ENCODE measurements around the gene GLCE.

The GLCE gene

DNA sequence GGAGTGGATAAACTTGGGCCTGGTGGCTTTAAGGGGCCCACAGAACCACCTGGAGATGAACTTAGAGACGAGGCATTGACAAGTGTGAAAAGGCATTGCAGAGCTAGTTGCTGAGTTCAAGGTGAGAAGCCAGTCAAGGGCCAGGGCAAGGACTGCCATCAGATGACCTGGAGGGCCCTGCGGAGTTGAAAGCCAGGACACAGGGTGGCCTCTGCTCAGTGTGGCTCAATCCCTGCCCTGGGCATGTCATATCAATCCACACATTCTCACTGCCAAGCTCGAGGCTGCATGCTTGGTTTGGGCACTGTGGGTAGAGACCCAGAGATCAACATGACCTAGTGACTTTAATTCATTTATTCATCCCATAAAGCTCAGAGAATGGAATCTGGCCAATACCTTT lies 147.5 kb downstream of the GLCE start:
- TF ChIP-seq GATA2 (IDR thresholded peaks at IDR 0.05; ENCODE audit: low read depth, low read length) (no peak), GATA3 (IDR thresholded peaks at IDR 0.05; ENCODE audit: low read depth, low read length) (no peak)

DNA sequence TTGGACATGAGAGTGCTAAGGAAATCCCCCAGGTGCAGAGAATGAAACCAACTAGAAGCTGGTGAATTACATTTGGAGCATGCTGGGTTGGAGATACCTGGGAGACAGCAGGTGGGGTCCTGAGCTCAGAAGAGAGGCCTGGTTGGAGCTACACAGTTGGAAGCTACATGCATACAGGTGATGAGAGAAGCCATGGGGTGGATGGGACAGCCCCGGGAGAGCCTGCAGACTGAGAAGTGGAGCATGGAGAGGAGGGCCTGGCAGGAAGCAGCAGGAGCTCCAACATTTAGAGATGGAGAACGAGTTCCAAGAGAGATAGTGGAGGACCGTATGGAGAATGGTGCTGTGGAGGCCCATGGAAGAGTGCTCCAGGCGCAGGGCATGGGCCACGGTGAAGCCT lies 148.5 kb downstream of the GLCE start:
- TF ChIP-seq GATA3 (IDR thresholded peaks at IDR 0.05; ENCODE audit: low read depth, low read length) (no peak), GATA2 (IDR thresholded peaks at IDR 0.05; ENCODE audit: low read depth, low read length) (no peak)

DNA sequence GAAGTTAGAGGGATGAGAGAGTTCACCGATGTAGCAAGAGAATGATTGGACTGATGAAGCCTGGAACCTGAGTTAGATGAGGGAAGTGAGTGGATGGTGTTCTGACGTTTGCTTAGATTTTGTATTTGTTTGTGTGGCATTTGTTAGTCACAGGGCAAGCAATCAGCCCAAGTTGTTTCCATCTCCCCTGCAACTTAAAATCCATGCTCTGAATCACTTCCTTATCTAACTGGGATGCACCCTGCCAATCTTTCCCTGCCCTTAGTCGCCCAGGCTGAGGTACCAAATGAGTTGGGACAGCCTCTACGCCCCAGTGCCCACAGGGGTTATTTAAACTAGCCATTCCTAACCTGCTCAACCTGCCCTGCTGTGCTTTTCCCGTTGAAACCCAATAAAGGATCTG lies 150.9 kb downstream of the GLCE start:
- TF ChIP-seq GATA2 (IDR thresholded peaks at IDR 0.05; ENCODE audit: low read depth, low read length) (no peak), GATA3 (IDR thresholded peaks at IDR 0.05; ENCODE audit: low read depth, low read length) (no peak)

- TF ChIP-seq GATA2 (IDR thresholded peaks at IDR 0.05; ENCODE audit: low read depth, low read length) (no peak), GATA3 (IDR thresholded peaks at IDR 0.05; ENCODE audit: low read depth, low read length) (no peak)
Measured at GRCh38 chr15:69313432-69314000, 153.1 kb downstream of the GLCE start.

DNA sequence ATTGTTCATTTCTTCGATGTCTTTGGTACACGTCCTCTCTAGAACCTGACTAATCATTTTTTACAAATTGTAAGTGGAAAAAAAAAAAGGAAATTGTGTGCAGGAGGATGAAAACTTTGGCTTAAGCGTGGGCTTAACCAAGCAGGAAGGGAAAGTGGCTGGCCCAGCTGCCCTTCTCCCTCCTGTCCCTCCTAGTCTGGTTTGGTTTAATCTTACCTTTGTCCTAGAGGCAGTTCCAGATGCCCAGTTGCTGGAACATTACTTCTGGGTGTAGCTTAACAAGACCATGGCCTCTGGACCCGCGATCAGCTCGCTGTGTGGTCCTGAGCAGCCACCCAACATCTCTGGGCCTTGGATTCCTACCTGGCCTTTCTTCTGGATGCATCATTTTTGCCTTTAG lies 153.7 kb downstream of the GLCE start:
- TF ChIP-seq GATA3 (IDR thresholded peaks at IDR 0.05; ENCODE audit: low read depth, low read length) = no peak
- no peak for TF ChIP-seq GATA2 (IDR thresholded peaks at IDR 0.05; ENCODE audit: low read depth, low read length)

- TF ChIP-seq GATA3 (IDR thresholded peaks at IDR 0.05; ENCODE audit: low read depth, low read length) = no peak
- TF ChIP-seq GATA2 (IDR thresholded peaks at IDR 0.05; ENCODE audit: low read depth, low read length) = no peak
Measured at GRCh38 chr15:69314736-69315135, 154.3 kb downstream of the GLCE start.

DNA sequence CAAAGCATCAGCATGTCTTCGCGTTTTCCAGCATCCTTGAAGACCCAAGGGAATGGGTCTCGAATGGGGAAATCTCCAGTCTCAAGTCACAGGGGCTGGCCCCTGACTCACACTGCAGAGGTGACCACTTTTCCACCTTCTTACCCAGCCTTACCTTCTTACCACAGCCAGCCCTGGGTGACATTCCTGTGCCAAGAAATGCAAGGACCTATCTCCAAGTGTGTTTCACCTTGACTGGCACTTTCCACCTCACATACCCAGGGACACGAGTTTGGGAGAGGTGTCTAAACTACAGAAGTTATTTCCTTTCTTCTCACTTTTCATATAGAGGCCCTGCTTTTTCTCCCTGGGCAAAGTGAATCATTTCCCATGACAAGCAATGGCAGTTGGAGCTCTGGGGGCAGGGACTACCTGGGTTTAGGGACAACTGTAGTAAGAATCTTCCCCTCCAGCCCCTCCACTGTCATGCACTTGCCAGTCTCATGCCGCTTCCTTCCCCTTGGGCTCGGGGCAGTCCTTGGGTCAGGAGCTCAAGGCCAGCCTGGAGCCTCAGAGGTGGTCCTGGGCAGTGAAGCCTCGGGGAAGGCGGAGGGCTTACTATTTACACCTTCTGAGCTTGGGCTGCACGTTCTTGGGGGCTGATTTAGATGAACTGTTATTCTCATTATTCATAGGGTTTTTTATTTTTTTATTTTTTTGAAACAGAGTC lies 155.1 kb downstream of the GLCE start:
- TF ChIP-seq GATA2 (IDR thresholded peaks at IDR 0.05; ENCODE audit: low read depth, low read length) (no peak), GATA3 (IDR thresholded peaks at IDR 0.05; ENCODE audit: low read depth, low read length) (no peak)

DNA sequence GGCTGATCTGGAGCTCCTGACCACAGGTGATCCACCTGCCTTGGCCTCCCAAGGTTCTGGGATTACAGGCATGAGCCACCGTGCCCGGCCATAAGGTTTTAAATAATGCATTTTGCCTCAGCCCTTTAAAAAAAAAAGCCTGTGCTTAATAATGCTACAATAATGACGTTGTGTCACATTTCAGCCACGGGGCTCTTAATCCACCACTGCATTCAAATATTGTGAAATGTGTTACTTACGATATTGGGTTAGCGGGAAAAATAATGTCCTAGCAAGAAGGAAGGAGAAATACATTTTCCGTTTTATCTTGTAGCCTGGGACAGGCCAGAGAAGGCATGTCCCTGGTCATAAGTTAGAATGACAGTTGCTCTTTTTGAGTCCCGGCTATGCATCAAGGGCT lies 155.9 kb downstream of the GLCE start:
- TF ChIP-seq GATA3 (IDR thresholded peaks at IDR 0.05; ENCODE audit: low read depth, low read length) (no peak), GATA2 (IDR thresholded peaks at IDR 0.05; ENCODE audit: low read depth, low read length) (no peak)

GRCh38 chr15:69317392-69317841 lies 157.0 kb downstream of the GLCE start:
- no peak for TF ChIP-seq GATA3 (IDR thresholded peaks at IDR 0.05; ENCODE audit: low read depth, low read length)
- no peak for TF ChIP-seq GATA2 (IDR thresholded peaks at IDR 0.05; ENCODE audit: low read depth, low read length)

DNA sequence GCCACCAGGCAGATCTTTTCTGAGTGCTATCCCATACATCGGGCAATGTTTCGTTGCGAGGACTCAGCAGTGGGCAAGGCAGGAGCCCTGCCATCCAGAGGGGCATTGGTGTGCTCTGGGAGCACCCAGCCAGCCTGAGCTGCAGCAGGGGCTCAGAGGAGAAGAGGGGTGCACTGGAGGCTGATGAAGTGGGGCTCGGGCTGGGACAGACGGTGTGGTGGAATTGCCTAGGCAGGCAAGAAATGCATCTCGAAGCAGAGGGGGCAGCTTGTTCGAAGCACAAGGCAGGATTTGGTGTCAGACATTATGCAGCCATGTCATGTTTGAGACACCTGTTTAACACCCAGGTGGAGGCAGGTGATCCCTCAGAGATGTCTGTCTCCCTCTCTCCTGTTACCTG lies 157.6 kb downstream of the GLCE start:
- TF ChIP-seq GATA3 (IDR thresholded peaks at IDR 0.05; ENCODE audit: low read depth, low read length) = no peak
- TF ChIP-seq GATA2 (IDR thresholded peaks at IDR 0.05; ENCODE audit: low read depth, low read length) = no peak

DNA sequence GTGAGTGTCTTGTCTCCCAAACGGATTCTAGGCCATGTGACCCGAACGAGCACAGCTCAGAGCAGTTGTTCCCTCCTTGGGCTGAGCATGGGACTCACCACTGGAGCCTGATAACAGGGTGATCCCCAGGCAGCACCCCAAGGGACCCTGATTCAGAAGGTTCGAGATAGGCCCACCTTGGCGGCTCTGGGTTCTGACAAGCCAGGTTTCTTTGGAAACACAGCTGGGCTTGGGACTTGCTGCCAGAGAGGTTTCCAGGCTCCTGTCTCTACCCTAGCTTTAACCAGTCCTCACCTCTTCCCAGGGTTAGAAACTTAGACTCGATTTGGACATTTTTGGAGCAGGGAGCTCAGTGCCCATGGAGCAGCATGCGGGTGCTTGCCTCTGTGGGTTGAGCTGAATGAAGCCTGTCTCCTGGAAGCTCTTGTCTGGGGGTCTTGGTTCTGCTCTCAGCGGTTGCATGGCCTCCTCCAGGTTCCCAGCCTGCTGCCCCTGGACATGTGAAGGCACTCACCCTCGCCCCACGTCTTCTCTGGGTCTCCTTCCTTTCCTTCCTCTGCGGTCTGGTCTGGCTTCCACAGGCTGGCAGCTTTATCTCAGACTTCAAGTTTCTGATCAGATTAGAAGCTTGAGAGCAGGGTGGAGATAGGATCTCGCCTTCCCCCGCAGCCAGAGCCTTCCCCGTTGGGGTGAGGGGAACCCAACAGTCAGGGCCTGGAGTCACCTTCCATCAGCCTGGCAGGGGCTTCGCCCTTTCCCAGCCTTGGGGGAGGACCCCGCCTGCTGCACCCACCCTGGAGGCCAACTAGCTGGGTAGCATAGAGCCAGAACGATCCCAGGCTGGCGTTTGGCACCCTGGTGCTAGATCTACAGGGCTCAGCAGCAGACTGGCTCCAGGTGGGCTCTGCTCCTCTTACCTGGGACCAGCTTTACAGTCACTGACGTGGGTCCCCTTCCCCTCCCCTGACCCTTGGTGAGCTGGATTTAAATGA lies 159.2 kb downstream of the GLCE start:
- peak; percentile 92 for TF ChIP-seq GATA2 (IDR thresholded peaks at IDR 0.05; ENCODE audit: low read depth, low read length)
- TF ChIP-seq GATA3 (IDR thresholded peaks at IDR 0.05; ENCODE audit: low read depth, low read length) = no peak

GRCh38 chr15:69320977-69321554 lies 160.6 kb downstream of the GLCE start:
- TF ChIP-seq GATA2 (IDR thresholded peaks at IDR 0.05; ENCODE audit: low read depth, low read length) (peak; percentile 75; the same call in 1 of the 2 replicates), GATA3 (IDR thresholded peaks at IDR 0.05; ENCODE audit: low read depth, low read length) (peak; percentile 74)

All from SH-SY5Y (cell line).